Adipocyte (in vitro differentiated cells): ENCODE data around the gene ABCA10.

Source experiments
- DNase-seq: peaks from one replicate; pipeline ENCODE4 v3.0.0-alpha.2; 2015; ENCODE audit warnings: low read depth
- H3K27me3 ChIP-seq: replicated peaks from 2 replicates; pipeline ENCODE4 v1.7.0; 2013; ENCODE audit warnings: mild to moderate bottlenecking, low read length, moderate library complexity; ENCODE audit not compliant: control insufficient read depth, insufficient read depth
- H3K36me3 ChIP-seq: 2 replicates; pipeline ENCODE4 v1.7.0; 2013; ENCODE audit warnings: low read length, mild to moderate bottlenecking, moderate library complexity; ENCODE audit not compliant: control insufficient read depth, insufficient read depth, severe bottlenecking
- H3K4me1 ChIP-seq: 2 replicates; pipeline ENCODE4 v1.7.0; 2013; ENCODE audit warnings: mild to moderate bottlenecking, low read length, moderate library complexity; ENCODE audit not compliant: control insufficient read depth, insufficient read depth
- H3K4me3 ChIP-seq: 2 replicates; pipeline ENCODE4 v1.7.0; 2013; ENCODE audit warnings: mild to moderate bottlenecking, low read length, moderate library complexity
- H3K9ac ChIP-seq: 2 replicates; pipeline ENCODE4 v1.7.0; 2013; ENCODE audit warnings: mild to moderate bottlenecking, low read length, moderate library complexity
- H3K9me3 ChIP-seq: 2 replicates; pipeline ENCODE4 v1.7.0; 2013; ENCODE audit warnings: mild to moderate bottlenecking, low read length, moderate library complexity; ENCODE audit not compliant: control insufficient read depth

ABCA10 gene

DNA sequence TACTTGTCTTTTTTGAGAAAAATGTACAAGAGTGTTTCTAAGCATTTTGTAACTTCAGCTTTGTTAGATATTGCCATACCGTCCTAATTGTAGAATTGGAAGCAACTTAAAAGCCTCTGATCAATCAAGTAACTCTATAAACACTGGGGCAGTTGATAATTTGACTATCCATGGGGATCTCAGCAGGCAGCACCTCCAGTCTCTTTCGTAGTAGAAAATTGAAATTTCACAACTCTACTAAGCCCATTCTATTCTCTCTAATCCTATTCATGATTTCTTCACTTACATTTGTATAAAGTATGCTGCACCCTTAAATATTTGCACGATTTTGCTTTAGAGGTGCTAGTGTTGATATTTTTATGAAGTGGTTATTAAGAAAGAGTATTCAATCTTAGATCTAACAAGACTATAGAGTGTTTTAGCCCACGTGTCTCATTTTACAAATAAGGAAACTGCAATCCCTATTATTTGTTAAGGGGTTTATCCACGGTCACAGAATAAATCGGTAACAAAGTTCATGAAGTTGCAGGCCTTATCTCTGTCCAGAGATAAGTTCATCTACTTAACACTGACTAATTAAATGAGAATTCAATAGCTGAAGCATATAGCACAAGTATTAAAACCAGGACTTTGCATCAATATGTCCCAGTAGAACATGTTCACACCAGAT, 97.9 kb downstream of the ABCA10 start:
- H3K4me1 ChIP-seq, result no peaks in the 10 kb centered on the region

DNA sequence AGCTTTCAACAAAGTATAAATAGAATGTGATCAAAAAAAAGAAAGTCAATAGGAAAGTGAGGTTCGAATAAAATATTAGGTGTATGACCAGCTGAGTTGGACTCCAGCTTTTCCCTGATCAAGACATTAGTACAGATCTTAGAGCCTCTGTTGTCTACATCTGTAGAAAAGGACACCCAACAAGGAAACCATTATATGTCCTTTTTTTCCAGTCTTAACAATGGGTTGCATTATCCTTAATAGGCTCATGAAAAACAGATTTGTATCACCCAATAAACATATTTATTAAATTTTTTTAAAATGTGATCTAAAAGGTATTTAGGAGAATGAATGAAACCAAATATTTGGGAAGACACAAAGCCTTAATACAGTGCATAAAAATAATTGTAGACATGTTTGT, 105.0 kb downstream of the ABCA10 start:
- Histone ChIP-seq H3K4me3 (no peak overlapping the region), H3K9ac (no peak overlapping the region), H3K36me3 (peaks cover 65% of the 10 kb centered on the region), H3K4me1 (no peaks in the 10 kb centered on the region), H3K9me3 (no peaks in the 10 kb centered on the region), H3K27me3 (no peaks in the 10 kb centered on the region)
- DNase-seq, result no peak

More for the DNA sequence above, 97.9 kb downstream of the ABCA10 start:
- no peak overlapping the region for H3K9ac ChIP-seq
- no peak for DNase-seq
- no peaks in the 10 kb centered on the region for H3K9me3 ChIP-seq
- H3K27me3 ChIP-seq, result no peaks in the 10 kb centered on the region
- no peak overlapping the region for H3K4me3 ChIP-seq
- H3K36me3 ChIP-seq, result peaks cover 67% of the 10 kb centered on the region

DNA sequence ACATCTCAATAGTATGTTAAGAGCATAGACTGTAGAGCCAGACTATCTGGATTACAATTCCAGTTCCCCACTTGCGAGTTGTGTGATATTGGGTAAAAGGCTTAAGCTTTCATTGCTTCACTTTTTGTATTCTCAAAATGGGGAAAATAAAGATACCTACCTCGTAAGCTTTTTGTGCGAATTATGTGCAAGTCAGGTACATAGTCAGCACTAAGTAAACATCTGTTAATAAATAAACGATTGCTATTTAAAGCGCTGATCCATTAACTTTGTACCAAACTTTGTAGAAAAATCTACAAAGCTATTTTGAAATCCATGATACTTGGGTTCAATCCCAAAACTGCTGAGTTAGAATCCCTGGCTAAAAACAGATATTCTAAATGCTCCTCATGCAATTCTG, 106.6 kb downstream of the ABCA10 start:
- Histone ChIP-seq H3K27me3 (no peaks in the 10 kb centered on the region), H3K4me3 (no peak overlapping the region), H3K9ac (no peak overlapping the region), H3K36me3 (peaks cover 54% of the 10 kb centered on the region), H3K9me3 (no peaks in the 10 kb centered on the region), H3K4me1 (peaks cover 6% of the 10 kb centered on the region)
- DNase-seq, result no peak

DNA sequence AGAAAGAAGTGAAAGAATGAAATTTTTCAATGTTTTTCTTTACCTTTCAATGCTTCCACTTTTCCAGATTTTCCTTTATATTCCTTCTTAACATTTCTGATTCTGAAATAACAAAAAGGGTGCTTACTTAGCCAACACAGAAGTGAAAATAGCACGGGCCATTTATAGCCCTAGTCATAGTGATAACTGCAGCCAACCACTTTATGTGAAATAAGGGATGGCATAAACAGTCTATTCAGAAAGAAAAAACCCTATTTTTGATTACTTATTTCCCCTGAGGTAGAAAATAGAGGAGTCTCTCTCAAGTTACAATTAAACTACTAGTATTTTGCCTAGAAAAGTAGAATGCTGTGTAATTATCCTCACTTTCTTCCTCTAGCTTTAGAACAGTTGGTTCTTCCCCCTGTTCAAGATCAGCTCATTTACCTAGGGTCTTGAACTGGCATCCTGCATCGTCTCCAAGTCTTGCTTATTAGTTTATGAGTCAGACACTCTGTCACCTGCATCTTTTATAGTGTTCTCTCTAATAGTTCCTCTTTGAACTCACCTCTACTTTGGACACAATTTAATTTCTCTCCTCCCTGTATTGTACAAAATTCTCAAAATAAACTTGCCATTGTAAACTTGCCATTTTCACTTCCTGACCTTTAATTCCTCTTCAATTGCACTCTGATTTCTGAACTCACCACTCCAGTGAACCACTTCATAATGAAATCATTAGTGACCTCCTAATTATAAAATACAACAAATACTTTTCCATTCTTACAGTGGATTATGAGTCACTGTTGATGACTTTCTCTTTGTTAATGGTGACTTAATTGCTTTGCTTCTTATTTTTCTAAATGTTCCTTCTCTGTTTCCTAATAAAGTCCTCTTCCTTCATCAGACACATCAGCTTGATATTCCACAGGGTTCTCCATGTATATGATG, 110.5 kb downstream of the ABCA10 start:
- H3K27me3 ChIP-seq, result no peaks in the 10 kb centered on the region
- no peak overlapping the region for H3K4me3 ChIP-seq
- no peak overlapping the region for H3K9ac ChIP-seq
- no peak for DNase-seq
- H3K9me3 ChIP-seq, result no peaks in the 10 kb centered on the region
- peaks cover 48% of the 10 kb centered on the region for H3K36me3 ChIP-seq
- H3K4me1 ChIP-seq, result peaks cover 12% of the 10 kb centered on the region

DNA sequence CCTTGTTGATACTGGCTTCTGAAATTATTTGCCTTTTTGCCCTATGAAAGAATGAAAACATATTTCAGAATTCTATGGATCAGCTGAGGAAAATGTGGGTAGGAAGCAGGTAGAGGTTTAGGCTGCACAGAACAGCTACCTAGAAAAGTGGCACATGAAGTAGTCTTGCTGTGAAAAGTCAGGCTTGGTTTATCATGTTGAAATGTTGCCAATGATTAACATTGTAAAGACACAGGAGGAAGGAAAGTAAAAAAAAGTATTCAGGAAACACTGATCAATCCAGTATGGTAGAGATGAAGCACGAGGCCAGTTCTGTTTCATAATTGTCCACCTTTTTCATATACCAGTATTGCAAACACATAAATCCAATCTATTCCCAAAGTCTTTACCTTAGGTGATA, 116.8 kb downstream of the ABCA10 start:
- H3K36me3 ChIP-seq, result peaks cover 68% of the 10 kb centered on the region
- H3K9ac ChIP-seq, result no peak overlapping the region
- H3K4me3 ChIP-seq, result no peak overlapping the region
- H3K27me3 ChIP-seq, result no peaks in the 10 kb centered on the region
- peaks cover 7% of the 10 kb centered on the region for H3K4me1 ChIP-seq
- DNase-seq, result no peak
- H3K9me3 ChIP-seq, result no peaks in the 10 kb centered on the region

DNA sequence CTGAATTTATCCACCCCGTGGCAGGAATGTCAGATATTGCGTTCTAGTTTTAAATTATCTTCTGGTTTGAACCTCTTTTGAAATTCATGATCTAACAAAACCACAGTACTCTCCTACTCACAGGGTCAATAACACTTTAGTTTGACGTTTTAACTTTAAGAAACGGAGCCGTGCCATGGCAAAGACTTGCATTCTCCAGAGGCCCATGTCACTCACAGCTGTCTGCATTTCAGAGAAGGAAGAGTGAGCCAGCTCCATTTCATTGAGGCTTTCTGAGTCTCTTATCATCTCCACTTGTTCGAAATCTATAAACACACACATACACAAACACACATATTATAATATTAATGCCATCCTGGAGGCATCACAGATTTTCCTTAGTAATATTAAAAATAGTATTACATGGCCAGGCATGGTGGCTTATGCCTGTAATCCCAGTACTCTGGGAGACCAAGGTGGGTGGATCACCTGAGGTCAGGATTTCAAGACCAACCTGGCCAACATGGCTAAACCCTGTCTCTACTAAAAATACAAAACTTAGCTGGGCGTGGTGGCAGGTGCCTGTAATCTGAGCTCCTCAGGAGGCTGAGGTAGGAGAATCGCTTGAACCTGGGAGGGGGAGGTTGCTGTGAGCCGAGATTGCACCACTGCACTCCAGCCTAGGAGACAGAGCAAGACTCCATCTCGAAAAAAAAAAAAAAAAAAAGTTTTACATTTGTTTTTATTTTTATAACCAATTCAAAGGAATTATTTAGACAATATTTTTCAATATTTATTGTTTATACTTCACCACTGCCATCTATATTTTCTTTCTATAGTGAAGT, 122.5 kb downstream of the ABCA10 start:
- Histone ChIP-seq H3K4me1 (no peaks in the 10 kb centered on the region), H3K9ac (no peak overlapping the region), H3K27me3 (no peaks in the 10 kb centered on the region), H3K9me3 (no peaks in the 10 kb centered on the region), H3K4me3 (no peak overlapping the region), H3K36me3 (peaks cover 61% of the 10 kb centered on the region)
- no peak for DNase-seq

DNA sequence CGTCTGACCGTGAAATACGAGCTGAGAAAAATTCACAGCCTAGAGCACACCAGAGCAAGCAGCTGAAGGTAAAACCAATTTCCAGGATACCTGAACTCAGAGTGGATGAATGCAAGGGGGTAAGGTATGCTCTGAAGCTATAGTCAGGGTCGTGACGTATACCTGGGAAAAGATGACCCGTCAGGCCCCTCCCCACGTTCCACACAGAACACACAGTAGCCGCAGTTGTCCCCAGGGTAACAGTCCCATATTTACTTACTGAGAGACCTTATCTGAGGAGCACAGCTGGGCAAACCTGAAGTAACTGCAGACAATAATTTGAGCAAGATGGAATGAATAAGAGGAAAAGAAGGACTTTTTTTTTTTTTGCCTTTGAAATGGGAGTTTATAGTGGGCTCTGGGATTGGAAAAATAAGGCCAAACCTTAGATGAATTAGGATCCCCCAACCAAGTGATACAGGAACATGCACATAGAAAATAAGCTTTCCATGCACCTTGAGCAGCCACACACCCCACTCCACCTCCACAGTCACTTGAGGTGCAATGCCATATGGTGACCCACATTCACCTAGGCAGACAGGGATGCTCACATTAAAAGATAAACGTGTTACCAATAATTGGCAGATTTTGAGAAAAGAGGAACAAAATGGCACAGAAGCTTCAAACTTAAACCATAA, 124.9 kb downstream of the ABCA10 start:
- Histone ChIP-seq H3K27me3 (no peaks in the 10 kb centered on the region), H3K9me3 (no peaks in the 10 kb centered on the region), H3K36me3 (peaks cover 50% of the 10 kb centered on the region), H3K9ac (no peak overlapping the region), H3K4me1 (no peaks in the 10 kb centered on the region), H3K4me3 (no peak overlapping the region)
- DNase-seq, result no peak

DNA sequence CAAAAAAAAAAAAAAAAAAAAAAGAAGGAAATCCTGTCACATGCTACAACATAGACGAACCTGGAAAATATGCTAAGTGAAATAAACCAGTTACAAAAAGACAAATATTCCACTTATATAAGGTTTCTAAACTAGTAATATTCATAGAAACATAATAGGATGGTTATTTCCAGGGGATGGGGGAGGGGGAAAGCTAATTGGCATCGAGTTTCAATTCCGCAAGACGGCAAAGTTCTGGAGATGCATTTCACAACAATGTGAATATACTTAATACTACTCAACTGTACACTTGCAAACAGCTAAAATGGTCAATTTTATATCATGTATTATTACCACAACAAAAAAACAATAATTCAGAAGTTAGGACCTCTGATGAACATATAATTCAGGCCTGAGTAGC, 130.0 kb downstream of the ABCA10 start:
- no peaks in the 10 kb centered on the region for H3K4me1 ChIP-seq
- peaks cover 52% of the 10 kb centered on the region for H3K36me3 ChIP-seq
- no peak overlapping the region for H3K9ac ChIP-seq
- no peaks in the 10 kb centered on the region for H3K27me3 ChIP-seq
- DNase-seq, result no peak
- H3K4me3 ChIP-seq, result no peak overlapping the region
- H3K9me3 ChIP-seq, result no peaks in the 10 kb centered on the region
